Activated naive CD8-positive, alpha-beta T cell treated with anti-CD3 and anti-CD28 coated beads for 36 hours (primary cell): Measurements from ENCODE around the gene PHF20. TPM values are rescaled to one million over a fixed set of nuclear protein-coding genes. Genes with fewer than 3 reads are reported as not detected.
A peak's percentile ranks its signal among the peaks of the same experiment; 100 is the strongest.
"Not testable (repeated sequence)": the region's sequence is repeated elsewhere in the genome, so short reads cannot be mapped to it uniquely, and the experiment has no call there.

ENCODE experiments used
- DNase-seq: peaks from one replicate; pipeline ENCODE4 v3.0.0; 2021
- H3K27ac Mint-ChIP-seq: one replicate; pipeline ENCODE4 v1.8.0; 2022; ENCODE audit warnings: mild to moderate bottlenecking, moderate library complexity, mixed read lengths
- H3K27me3 Mint-ChIP-seq: one replicate; pipeline ENCODE4 v1.8.0; 2022; ENCODE audit warnings: mild to moderate bottlenecking, mixed read lengths
- H3K36me3 Mint-ChIP-seq: one replicate; pipeline ENCODE4 v1.8.0; 2021; ENCODE audit warnings: mild to moderate bottlenecking, mixed read lengths
- H3K4me1 Mint-ChIP-seq: one replicate; pipeline ENCODE4 v1.8.0; 2021; ENCODE audit warnings: mixed read lengths
- H3K4me3 Mint-ChIP-seq: one replicate; pipeline ENCODE4 v1.8.0; 2022; ENCODE audit warnings: mild to moderate bottlenecking, moderate library complexity, mixed read lengths
- H3K9me3 Mint-ChIP-seq: one replicate; pipeline ENCODE4 v1.8.0; 2022; ENCODE audit warnings: mixed read lengths
- total RNA-seq, 2 experiments: library from RNA; stranded (reverse); gene quantifications; one replicate each; pipeline ENCODE4 v1.2.3, GENCODE V29; 2021

PHF20 gene
- total RNA-seq, 2 experiments from 2014 or later, result 50.2 to 50.6 TPM

- H3K36me3 Mint-ChIP-seq, result no peaks in the 10 kb centered on the region
- peaks cover 7% of the 10 kb centered on the region for H3K27me3 Mint-ChIP-seq
- H3K4me3 Mint-ChIP-seq, result no peak overlapping the region
- DNase-seq, result no peak
- H3K9me3 Mint-ChIP-seq, result no peaks in the 10 kb centered on the region
- H3K4me1 Mint-ChIP-seq, result peaks cover 3% of the 10 kb centered on the region
- no peak overlapping the region for H3K27ac Mint-ChIP-seq
These were observed 219.4 kb downstream of the PHF20 start for GRCh38 chr20:35991142-35991771.

GRCh38 chr20:35992713-35993335 lies 221.0 kb downstream of the PHF20 start:
- no peaks in the 10 kb centered on the region for H3K9me3 Mint-ChIP-seq
- DNase-seq, result peak; percentile 38
- H3K4me1 Mint-ChIP-seq, result peaks cover 3% of the 10 kb centered on the region
- no peak overlapping the region for H3K27ac Mint-ChIP-seq
- H3K27me3 Mint-ChIP-seq, result peaks cover 7% of the 10 kb centered on the region
- H3K36me3 Mint-ChIP-seq, result no peaks in the 10 kb centered on the region
- peak overlapping the region; percentile 35 for H3K4me3 Mint-ChIP-seq

GRCh38 chr20:35994994-35995453 lies 223.2 kb downstream of the PHF20 start:
- DNase-seq, result peak; percentile 77
- H3K27me3 Mint-ChIP-seq, result no peaks in the 10 kb centered on the region
- H3K4me1 Mint-ChIP-seq, result peaks cover 3% of the 10 kb centered on the region
- H3K27ac Mint-ChIP-seq, result no peak overlapping the region
- no peak overlapping the region for H3K4me3 Mint-ChIP-seq
- H3K9me3 Mint-ChIP-seq, result no peaks in the 10 kb centered on the region
- H3K36me3 Mint-ChIP-seq, result no peaks in the 10 kb centered on the region

- not testable (repeated sequence) for H3K9me3 Mint-ChIP-seq, H3K27ac Mint-ChIP-seq, H3K27me3 Mint-ChIP-seq, H3K36me3 Mint-ChIP-seq, H3K4me1 Mint-ChIP-seq, H3K4me3 Mint-ChIP-seq, DNase-seq
These were observed 224.7 kb downstream of the PHF20 start for GRCh38 chr20:35996492-35996891.

Other genes with a start within 250 kb of the PHF20 start
- not detected for gene C20orf173, start 242.4 kb upstream of the PHF20 start, total RNA-seq
- gene ERGIC3, start 229.9 kb upstream of the PHF20 start, total RNA-seq, result 100 to 1,000 TPM; 105 to 107 TPM
- 1 to 10 TPM; 7.8 to 8.0 TPM for gene SPAG4, start 156.2 kb upstream of the PHF20 start, total RNA-seq
- gene CPNE1, start 107.1 kb upstream of the PHF20 start, total RNA-seq, result 100 to 1,000 TPM; 290 to 304 TPM
- 100 to 1,000 TPM; 161 to 169 TPM for gene RBM12, start 107.1 kb upstream of the PHF20 start, total RNA-seq
- gene NFS1, start 72.7 kb upstream of the PHF20 start, total RNA-seq, result 10 to 100 TPM; 37.2 to 38.2 TPM
- 100 to 1,000 TPM; 121 to 137 TPM for gene ROMO1, start 72.6 kb upstream of the PHF20 start, total RNA-seq
- gene RBM39, start 29.8 kb upstream of the PHF20 start, total RNA-seq, result 100 to 1,000 TPM; 330 to 349 TPM
- gene SCAND1, start 182.5 kb downstream of the PHF20 start, total RNA-seq, result 10 to 100 TPM; 47.4 to 47.8 TPM
- gene CNBD2, start 196.6 kb downstream of the PHF20 start, total RNA-seq, result 1 to 10 TPM; 3.6 to 3.8 TPM